HG03565 (cell line): ENCODE measurements around the gene RNASET2.
"Not testable (repeated sequence)": the region's sequence is repeated elsewhere in the genome, so short reads cannot be mapped to it uniquely, and the experiment has no call there.

Experiments
- ATAC-seq: cut with Tn5 transposase; IDR thresholded peaks from one replicate; pipeline ENCODE4 v1.9.1; 2021; ENCODE audit warnings: mild to moderate bottlenecking, moderate library complexity; ENCODE audit not compliant: unreplicated experiment

The RNASET2 gene

GRCh38 chr6:166949528-166950442 lies 6.6 kb downstream of the RNASET2 start:
- ATAC-seq = no peak

GRCh38 chr6:166948724-166949123 lies 7.6 kb downstream of the RNASET2 start:
- not testable (repeated sequence) for ATAC-seq

GRCh38 chr6:166947251-166947650 lies 9.1 kb downstream of the RNASET2 start:
- ATAC-seq = no peak

- no peak for ATAC-seq
Observed at GRCh38 chr6:166946125-166946524, 10.2 kb downstream of the RNASET2 start.

GRCh38 chr6:166944666-166945256 lies 11.6 kb downstream of the RNASET2 start:
- no peak for ATAC-seq

- no peak for ATAC-seq
Observed at GRCh38 chr6:166942393-166943168, 13.8 kb downstream of the RNASET2 start.

- ATAC-seq = no peak
Observed at GRCh38 chr6:166940643-166941068, 15.7 kb downstream of the RNASET2 start.

- no peak for ATAC-seq
Observed at GRCh38 chr6:166939894-166940293, 16.5 kb downstream of the RNASET2 start.

- no peak for ATAC-seq
Observed at GRCh38 chr6:166939345-166939744, 17.0 kb downstream of the RNASET2 start.

- ATAC-seq = no peak
Observed at GRCh38 chr6:166938704-166939103, 17.6 kb downstream of the RNASET2 start.

- no peak for ATAC-seq
Observed at GRCh38 chr6:166938150-166938549, 18.2 kb downstream of the RNASET2 start.

- ATAC-seq = no peak
Observed at GRCh38 chr6:166937746-166938145, 18.6 kb downstream of the RNASET2 start.

- ATAC-seq = no peak
Observed at GRCh38 chr6:166936079-166936787, 20.1 kb downstream of the RNASET2 start.

GRCh38 chr6:166935353-166935752 lies 21.0 kb downstream of the RNASET2 start:
- no peak for ATAC-seq

- no peak for ATAC-seq
Observed at GRCh38 chr6:166934174-166934573, 22.2 kb downstream of the RNASET2 start.

GRCh38 chr6:166933396-166933795 lies 23.0 kb downstream of the RNASET2 start:
- no peak for ATAC-seq

GRCh38 chr6:166932616-166933015 lies 23.7 kb downstream of the RNASET2 start:
- ATAC-seq = no peak

- ATAC-seq = no peak
Observed at GRCh38 chr6:166932116-166932515, 24.2 kb downstream of the RNASET2 start.

GRCh38 chr6:166931426-166931970 lies 24.9 kb downstream of the RNASET2 start:
- ATAC-seq = no peak

GRCh38 chr6:166930354-166930891 lies 25.9 kb downstream of the RNASET2 start:
- no peak for ATAC-seq
